ENCODE measurements around the gene AVPR1B.

Gene AVPR1B, protein sequence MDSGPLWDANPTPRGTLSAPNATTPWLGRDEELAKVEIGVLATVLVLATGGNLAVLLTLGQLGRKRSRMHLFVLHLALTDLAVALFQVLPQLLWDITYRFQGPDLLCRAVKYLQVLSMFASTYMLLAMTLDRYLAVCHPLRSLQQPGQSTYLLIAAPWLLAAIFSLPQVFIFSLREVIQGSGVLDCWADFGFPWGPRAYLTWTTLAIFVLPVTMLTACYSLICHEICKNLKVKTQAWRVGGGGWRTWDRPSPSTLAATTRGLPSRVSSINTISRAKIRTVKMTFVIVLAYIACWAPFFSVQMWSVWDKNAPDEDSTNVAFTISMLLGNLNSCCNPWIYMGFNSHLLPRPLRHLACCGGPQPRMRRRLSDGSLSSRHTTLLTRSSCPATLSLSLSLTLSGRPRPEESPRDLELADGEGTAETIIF

GRCh38 chr1:206117151-206117948, at the start of gene AVPR1B:
TSS of gene AVPR1B (minus strand) at chr1:206117388. CDS start at chr1:206116890, 498 bp downstream.
- Histone ChIP-seq H3K27ac (ENCODE audit: low read depth, low read length) (no peak within 1 kb of the TSS), H3K9ac (ENCODE audit: low read length in 5 of 5) (peak within 1 kb of the TSS in 1 of 5 donors; percentile 26), H3K9me3 (ENCODE audit: control insufficient read depth in 5 of 5, low read length in 5 of 5) (peaks cover 2 to 13% (median 5%) of the 10 kb centered on the region in 5 donors)

DNA sequence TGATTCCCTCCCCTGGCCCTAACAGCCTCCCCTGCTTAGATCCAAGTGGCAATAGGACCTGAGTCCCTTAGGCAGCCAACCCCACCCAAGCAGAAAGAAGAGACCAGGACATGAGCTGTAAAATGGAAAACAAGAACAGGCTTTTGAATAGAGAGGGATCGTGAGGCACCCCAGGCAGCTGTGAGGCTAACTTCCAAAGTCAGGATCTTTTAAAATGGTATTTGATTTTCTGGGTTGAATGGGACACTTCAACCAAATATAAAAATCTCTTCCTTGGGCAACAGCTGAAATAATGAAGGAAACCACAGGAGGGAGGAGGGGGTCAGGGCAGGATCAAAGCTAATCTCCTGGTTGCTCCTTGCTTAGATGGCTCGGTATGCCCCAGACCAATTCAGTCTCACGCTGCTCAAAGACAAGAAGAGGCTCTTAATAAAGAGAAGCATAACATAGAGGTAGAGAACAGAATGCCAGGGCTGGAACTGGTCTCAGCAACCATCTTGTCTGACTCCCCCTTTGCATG, 28.6 kb upstream of the AVPR1B start:
- Histone ChIP-seq H3K9ac (ENCODE audit: low read length in 5 of 5) (no peak overlapping the region), H3K27ac (ENCODE audit: low read depth, low read length) (no peak overlapping the region), H3K9me3 (ENCODE audit: control insufficient read depth in 5 of 5, low read length in 5 of 5) (no peaks in the 10 kb centered on the region), H3K36me3 (ENCODE audit: control insufficient read depth in 5 of 5, insufficient read depth in 5 of 5, low read length in 5 of 5) (no peaks in the 10 kb centered on the region), H3K27me3 (ENCODE audit: control insufficient read depth in 5 of 5, insufficient read depth in 4 of 5, low read length in 5 of 5) (peaks cover 0 to 10% (median 0%) of the 10 kb centered on the region in 5 donors), H3K4me1 (ENCODE audit: control insufficient read depth in 5 of 5, insufficient read depth in 5 of 5, low read length in 5 of 5) (no peaks in the 10 kb centered on the region), H3K4me3 (ENCODE audit: low read depth in 1 of 5, low read length in 5 of 5) (no peak overlapping the region)

More at GRCh38 chr1:206117151-206117948, at the start of gene AVPR1B:
- Histone ChIP-seq H3K4me3 (ENCODE audit: low read depth in 1 of 5, low read length in 5 of 5) (peak within 1 kb of the TSS; percentile 47 to 62 (median 57)), H3K27me3 (ENCODE audit: control insufficient read depth in 5 of 5, insufficient read depth in 4 of 5, low read length in 5 of 5) (peaks cover 3 to 19% (median 7%) of the 10 kb centered on the region in 5 donors), H3K4me1 (ENCODE audit: control insufficient read depth in 5 of 5, insufficient read depth in 5 of 5, low read length in 5 of 5) (peaks cover 0 to 14% (median 12%) of the 10 kb centered on the region in 5 donors), H3K36me3 (ENCODE audit: control insufficient read depth in 5 of 5, insufficient read depth in 5 of 5, low read length in 5 of 5) (no peaks in the 10 kb centered on the region)

- H3K36me3 ChIP-seq (ENCODE audit: control insufficient read depth in 5 of 5, insufficient read depth in 5 of 5, low read length in 5 of 5), result no peaks in the 10 kb centered on the region
- peaks cover 0 to 10% (median 3%) of the 10 kb centered on the region in 5 donors for H3K27me3 ChIP-seq (ENCODE audit: control insufficient read depth in 5 of 5, insufficient read depth in 4 of 5, low read length in 5 of 5)
- no peak overlapping the region for H3K27ac ChIP-seq (ENCODE audit: low read depth, low read length)
- H3K9ac ChIP-seq (ENCODE audit: low read length in 5 of 5), result no peak overlapping the region
- H3K4me3 ChIP-seq (ENCODE audit: low read depth in 1 of 5, low read length in 5 of 5), result no peak overlapping the region
- H3K4me1 ChIP-seq (ENCODE audit: control insufficient read depth in 5 of 5, insufficient read depth in 5 of 5, low read length in 5 of 5), result no peaks in the 10 kb centered on the region
- no peaks in the 10 kb centered on the region for H3K9me3 ChIP-seq (ENCODE audit: control insufficient read depth in 5 of 5, low read length in 5 of 5)
Measured at GRCh38 chr1:206144605-206145004, 27.4 kb upstream of the AVPR1B start.

DNA sequence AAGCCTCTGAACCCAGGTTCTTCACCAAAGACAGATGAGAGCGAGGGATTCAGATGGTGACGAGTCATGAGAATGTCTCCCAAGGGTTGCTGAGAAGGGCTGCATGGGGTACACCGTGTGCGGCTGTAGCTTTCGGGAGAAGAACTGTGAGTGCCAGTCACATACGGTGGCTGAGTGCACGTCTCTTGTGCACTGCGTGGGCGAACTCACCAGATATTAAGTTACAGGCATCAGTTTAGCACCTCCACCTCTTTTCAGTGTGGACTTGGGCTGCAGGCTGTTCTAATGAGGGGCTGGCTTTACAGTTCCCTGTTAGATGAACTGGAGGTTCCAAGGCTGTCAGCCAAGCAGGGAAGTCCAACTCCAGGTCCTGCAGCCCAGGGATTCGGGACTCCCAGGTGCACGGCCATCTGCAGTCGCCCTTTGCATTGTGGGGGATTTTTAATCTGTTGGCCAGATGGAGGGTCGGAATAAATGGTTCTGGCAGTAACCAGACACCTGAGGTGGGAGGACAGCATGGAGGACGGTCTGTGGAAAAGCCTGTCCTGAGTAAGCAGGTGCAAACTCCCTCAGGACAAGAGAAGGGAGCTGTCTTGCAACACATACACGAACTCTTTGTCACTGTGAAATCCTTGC, 26.5 kb upstream of the AVPR1B start:
- peaks cover 0 to 10% (median 4%) of the 10 kb centered on the region in 5 donors for H3K27me3 ChIP-seq (ENCODE audit: control insufficient read depth in 5 of 5, insufficient read depth in 4 of 5, low read length in 5 of 5)
- no peak overlapping the region for H3K27ac ChIP-seq (ENCODE audit: low read depth, low read length)
- no peak overlapping the region for H3K4me3 ChIP-seq (ENCODE audit: low read depth in 1 of 5, low read length in 5 of 5)
- H3K4me1 ChIP-seq (ENCODE audit: control insufficient read depth in 5 of 5, insufficient read depth in 5 of 5, low read length in 5 of 5), result no peaks in the 10 kb centered on the region
- no peaks in the 10 kb centered on the region for H3K9me3 ChIP-seq (ENCODE audit: control insufficient read depth in 5 of 5, low read length in 5 of 5)
- no peak overlapping the region for H3K9ac ChIP-seq (ENCODE audit: low read length in 5 of 5)
- H3K36me3 ChIP-seq (ENCODE audit: control insufficient read depth in 5 of 5, insufficient read depth in 5 of 5, low read length in 5 of 5), result no peaks in the 10 kb centered on the region

DNA sequence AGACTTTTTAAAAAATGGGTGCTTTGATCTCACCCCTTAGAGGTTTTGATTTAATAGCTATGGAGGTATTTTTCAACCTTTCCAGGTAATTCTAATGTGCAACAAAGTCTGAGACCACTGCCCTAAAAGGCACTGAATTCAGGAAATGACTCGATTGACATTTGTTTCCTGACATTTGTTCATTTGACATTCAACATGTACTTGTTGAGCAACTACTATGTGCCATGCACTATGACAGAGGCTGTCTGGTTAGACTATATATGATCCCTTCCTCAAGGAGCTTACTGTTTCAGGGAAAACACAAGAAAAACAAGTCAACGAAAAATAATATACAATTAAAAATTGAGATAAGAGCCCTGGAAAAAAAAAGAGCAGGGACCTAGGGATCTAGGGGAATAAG, 25.6 kb upstream of the AVPR1B start:
- Histone ChIP-seq H3K4me3 (ENCODE audit: low read depth in 1 of 5, low read length in 5 of 5) (no peak overlapping the region), H3K4me1 (ENCODE audit: control insufficient read depth in 5 of 5, insufficient read depth in 5 of 5, low read length in 5 of 5) (no peaks in the 10 kb centered on the region), H3K36me3 (ENCODE audit: control insufficient read depth in 5 of 5, insufficient read depth in 5 of 5, low read length in 5 of 5) (no peaks in the 10 kb centered on the region), H3K9me3 (ENCODE audit: control insufficient read depth in 5 of 5, low read length in 5 of 5) (no peaks in the 10 kb centered on the region), H3K27ac (ENCODE audit: low read depth, low read length) (no peak overlapping the region), H3K9ac (ENCODE audit: low read length in 5 of 5) (no peak overlapping the region), H3K27me3 (ENCODE audit: control insufficient read depth in 5 of 5, insufficient read depth in 4 of 5, low read length in 5 of 5) (peaks cover 0 to 10% (median 4%) of the 10 kb centered on the region in 5 donors)

GRCh38 chr1:206142011-206142410, 24.8 kb upstream of the AVPR1B start:
- peaks cover 0 to 10% (median 4%) of the 10 kb centered on the region in 5 donors for H3K27me3 ChIP-seq (ENCODE audit: control insufficient read depth in 5 of 5, insufficient read depth in 4 of 5, low read length in 5 of 5)
- H3K36me3 ChIP-seq (ENCODE audit: control insufficient read depth in 5 of 5, insufficient read depth in 5 of 5, low read length in 5 of 5), result no peaks in the 10 kb centered on the region
- H3K4me1 ChIP-seq (ENCODE audit: control insufficient read depth in 5 of 5, insufficient read depth in 5 of 5, low read length in 5 of 5), result no peaks in the 10 kb centered on the region
- no peak overlapping the region for H3K9ac ChIP-seq (ENCODE audit: low read length in 5 of 5)
- H3K4me3 ChIP-seq (ENCODE audit: low read depth in 1 of 5, low read length in 5 of 5), result no peak overlapping the region
- H3K27ac ChIP-seq (ENCODE audit: low read depth, low read length), result no peak overlapping the region
- no peaks in the 10 kb centered on the region for H3K9me3 ChIP-seq (ENCODE audit: control insufficient read depth in 5 of 5, low read length in 5 of 5)

- no peaks in the 10 kb centered on the region for H3K36me3 ChIP-seq (ENCODE audit: control insufficient read depth in 5 of 5, insufficient read depth in 5 of 5, low read length in 5 of 5)
- no peak overlapping the region for H3K4me3 ChIP-seq (ENCODE audit: low read depth in 1 of 5, low read length in 5 of 5)
- H3K4me1 ChIP-seq (ENCODE audit: control insufficient read depth in 5 of 5, insufficient read depth in 5 of 5, low read length in 5 of 5), result peaks cover 0 to 12% (median 6%) of the 10 kb centered on the region in 5 donors
- no peak overlapping the region for H3K27ac ChIP-seq (ENCODE audit: low read depth, low read length)
- H3K9ac ChIP-seq (ENCODE audit: low read length in 5 of 5), result peak overlapping the region in 1 of 5 donors; percentile 9
- peaks cover 0 to 4% (median 0%) of the 10 kb centered on the region in 5 donors for H3K27me3 ChIP-seq (ENCODE audit: control insufficient read depth in 5 of 5, insufficient read depth in 4 of 5, low read length in 5 of 5)
- no peaks in the 10 kb centered on the region for H3K9me3 ChIP-seq (ENCODE audit: control insufficient read depth in 5 of 5, low read length in 5 of 5)
Measured at GRCh38 chr1:206136241-206136640, 19.1 kb upstream of the AVPR1B start.

GRCh38 chr1:206135248-206135647, 18.1 kb upstream of the AVPR1B start:
- H3K27ac ChIP-seq (ENCODE audit: low read depth, low read length), result no peak overlapping the region
- peaks cover 0 to 4% (median 0%) of the 10 kb centered on the region in 5 donors for H3K27me3 ChIP-seq (ENCODE audit: control insufficient read depth in 5 of 5, insufficient read depth in 4 of 5, low read length in 5 of 5)
- H3K4me3 ChIP-seq (ENCODE audit: low read depth in 1 of 5, low read length in 5 of 5), result no peak overlapping the region
- no peaks in the 10 kb centered on the region for H3K9me3 ChIP-seq (ENCODE audit: control insufficient read depth in 5 of 5, low read length in 5 of 5)
- no peaks in the 10 kb centered on the region for H3K36me3 ChIP-seq (ENCODE audit: control insufficient read depth in 5 of 5, insufficient read depth in 5 of 5, low read length in 5 of 5)
- H3K4me1 ChIP-seq (ENCODE audit: control insufficient read depth in 5 of 5, insufficient read depth in 5 of 5, low read length in 5 of 5), result peaks cover 0 to 12% (median 6%) of the 10 kb centered on the region in 5 donors
- no peak overlapping the region for H3K9ac ChIP-seq (ENCODE audit: low read length in 5 of 5)

- Histone ChIP-seq H3K4me3 (ENCODE audit: low read depth in 1 of 5, low read length in 5 of 5) (no peak overlapping the region), H3K27me3 (ENCODE audit: control insufficient read depth in 5 of 5, insufficient read depth in 4 of 5, low read length in 5 of 5) (no peaks in the 10 kb centered on the region), H3K4me1 (ENCODE audit: control insufficient read depth in 5 of 5, insufficient read depth in 5 of 5, low read length in 5 of 5) (peaks cover 0 to 12% (median 6%) of the 10 kb centered on the region in 5 donors), H3K9me3 (ENCODE audit: control insufficient read depth in 5 of 5, low read length in 5 of 5) (no peaks in the 10 kb centered on the region), H3K36me3 (ENCODE audit: control insufficient read depth in 5 of 5, insufficient read depth in 5 of 5, low read length in 5 of 5) (no peaks in the 10 kb centered on the region), H3K27ac (ENCODE audit: low read depth, low read length) (no peak overlapping the region), H3K9ac (ENCODE audit: low read length in 5 of 5) (no peak overlapping the region)
Measured at GRCh38 chr1:206133751-206134415, 16.7 kb upstream of the AVPR1B start.

Data from subcutaneous abdominal adipose tissue (tissue), 5 donors.